ENCODE measurements around the gene TRABD2B.

DNA sequence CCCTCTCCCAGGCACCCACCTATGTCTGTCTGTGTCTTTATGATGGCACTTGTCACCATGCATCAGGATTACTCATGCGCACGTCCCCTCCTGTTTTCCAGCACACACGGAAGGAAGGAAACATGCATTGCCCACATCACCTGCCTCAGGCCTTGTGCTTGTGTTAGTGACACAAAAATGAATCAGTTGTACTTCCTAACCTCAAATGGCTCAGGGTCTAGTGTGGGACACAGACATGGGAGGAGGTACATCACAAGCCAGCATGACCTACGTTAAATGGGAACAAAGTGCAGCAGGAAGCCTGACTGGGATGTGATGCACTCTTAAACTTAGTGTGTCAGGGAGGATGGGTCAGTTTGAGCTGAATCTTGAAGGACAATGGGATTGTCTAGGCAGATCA is 126.7 kb downstream of the TRABD2B start:
- no peak for TF ChIP-seq EZH2phosphoT487 (conservative IDR thresholded peaks at IDR 0.05; ENCODE audit: low read length)
- TF ChIP-seq, protein P1, sequence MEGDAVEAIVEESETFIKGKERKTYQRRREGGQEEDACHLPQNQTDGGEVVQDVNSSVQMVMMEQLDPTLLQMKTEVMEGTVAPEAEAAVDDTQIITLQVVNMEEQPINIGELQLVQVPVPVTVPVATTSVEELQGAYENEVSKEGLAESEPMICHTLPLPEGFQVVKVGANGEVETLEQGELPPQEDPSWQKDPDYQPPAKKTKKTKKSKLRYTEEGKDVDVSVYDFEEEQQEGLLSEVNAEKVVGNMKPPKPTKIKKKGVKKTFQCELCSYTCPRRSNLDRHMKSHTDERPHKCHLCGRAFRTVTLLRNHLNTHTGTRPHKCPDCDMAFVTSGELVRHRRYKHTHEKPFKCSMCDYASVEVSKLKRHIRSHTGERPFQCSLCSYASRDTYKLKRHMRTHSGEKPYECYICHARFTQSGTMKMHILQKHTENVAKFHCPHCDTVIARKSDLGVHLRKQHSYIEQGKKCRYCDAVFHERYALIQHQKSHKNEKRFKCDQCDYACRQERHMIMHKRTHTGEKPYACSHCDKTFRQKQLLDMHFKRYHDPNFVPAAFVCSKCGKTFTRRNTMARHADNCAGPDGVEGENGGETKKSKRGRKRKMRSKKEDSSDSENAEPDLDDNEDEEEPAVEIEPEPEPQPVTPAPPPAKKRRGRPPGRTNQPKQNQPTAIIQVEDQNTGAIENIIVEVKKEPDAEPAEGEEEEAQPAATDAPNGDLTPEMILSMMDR (IDR thresholded peaks at IDR 0.05; ENCODE audit: insufficient read depth, low read length, poor library complexity, severe bottlenecking): no peak
